OCI-LY7 (cell line): ENCODE data around the gene PLCB1.

Experiments used
- CTCF ChIP-seq: fragments of 200-600 bp; sonication (generic); conservative IDR thresholded peaks from 2 replicates; pipeline ENCODE4 v1.5.1; 2014; ENCODE audit warnings: mild to moderate bottlenecking, antibody characterized with exemption, low read length, moderate library complexity, mixed read lengths
- EZH2phosphoT487 ChIP-seq: fragments of 200-600 bp; sonication (generic); IDR thresholded peaks from 2 replicates; pipeline ENCODE4 v1.6.1; 2018; ENCODE audit warnings: low read depth, borderline replicate concordance, mild to moderate bottlenecking, mixed run types, antibody characterized with exemption, low read length, moderate library complexity, mixed read lengths

DNA sequence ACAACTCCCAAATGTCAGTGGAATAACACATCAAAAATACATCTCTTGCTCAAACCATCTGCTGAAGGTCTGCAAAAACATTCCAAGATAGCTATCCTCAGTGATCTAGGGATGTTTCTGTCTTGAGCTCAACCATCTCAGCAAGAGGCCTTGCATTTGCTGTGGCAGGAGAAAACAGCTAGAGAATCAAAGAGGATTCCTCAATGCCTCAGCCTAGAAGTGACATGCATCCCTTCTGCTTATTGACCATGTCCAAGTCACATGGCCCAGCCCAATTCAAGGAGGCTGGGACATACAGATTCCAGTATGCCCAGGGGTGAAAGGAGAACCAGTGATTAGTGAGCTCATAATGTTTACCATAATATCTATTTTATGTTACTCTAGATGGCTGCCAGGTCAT lies 269.5 kb downstream of the PLCB1 start:
- no peak for TF ChIP-seq CTCF
- TF ChIP-seq EZH2phosphoT487: no peak
